ENCODE results near the gene VPS36.
"Not testable (repeated sequence)": the region's sequence is repeated elsewhere in the genome, so short reads cannot be mapped to it uniquely, and the experiment has no call there.

VPS36 gene, protein sequence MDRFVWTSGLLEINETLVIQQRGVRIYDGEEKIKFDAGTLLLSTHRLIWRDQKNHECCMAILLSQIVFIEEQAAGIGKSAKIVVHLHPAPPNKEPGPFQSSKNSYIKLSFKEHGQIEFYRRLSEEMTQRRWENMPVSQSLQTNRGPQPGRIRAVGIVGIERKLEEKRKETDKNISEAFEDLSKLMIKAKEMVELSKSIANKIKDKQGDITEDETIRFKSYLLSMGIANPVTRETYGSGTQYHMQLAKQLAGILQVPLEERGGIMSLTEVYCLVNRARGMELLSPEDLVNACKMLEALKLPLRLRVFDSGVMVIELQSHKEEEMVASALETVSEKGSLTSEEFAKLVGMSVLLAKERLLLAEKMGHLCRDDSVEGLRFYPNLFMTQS

DNA sequence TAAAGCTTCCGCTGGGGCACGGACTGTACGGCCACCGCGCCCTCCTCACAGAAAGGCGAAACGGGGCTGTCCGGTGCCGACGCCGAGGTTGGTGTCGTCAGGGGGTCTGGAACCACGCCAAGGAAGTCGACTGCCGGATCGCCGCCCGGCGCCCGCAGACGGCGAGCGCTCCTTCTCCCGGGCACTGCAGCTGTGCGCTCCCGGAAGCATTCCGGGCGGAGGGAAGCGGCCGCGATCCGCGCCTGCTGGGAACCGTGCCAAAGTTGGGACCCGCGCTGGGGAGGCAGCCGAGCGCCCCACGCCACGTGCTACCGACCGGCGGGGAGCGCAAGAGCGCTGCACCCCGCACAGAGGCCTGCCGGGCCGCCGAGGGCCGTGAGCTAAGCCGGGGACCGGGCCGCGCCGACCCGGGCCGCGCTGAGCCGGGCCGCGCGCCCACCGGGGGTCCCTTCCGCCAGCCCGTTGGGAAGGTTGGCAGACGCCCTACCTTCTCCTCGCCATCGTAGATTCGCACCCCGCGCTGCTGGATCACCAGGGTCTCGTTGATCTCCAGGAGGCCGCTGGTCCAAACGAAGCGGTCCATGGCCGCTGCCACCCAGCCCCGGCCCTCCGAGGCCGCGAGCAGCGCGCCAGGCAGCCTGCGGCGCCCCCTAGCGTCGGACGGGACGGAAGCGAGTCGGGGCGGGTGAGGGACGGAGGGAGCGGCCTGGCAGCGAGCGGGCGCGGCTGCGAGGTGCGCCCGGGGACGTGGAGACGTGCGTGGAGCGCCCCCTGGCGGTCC is at the start of gene VPS36:
TSS of gene VPS36 (minus strand) at position 623 of the 781 bp plus-strand sequence. CDS start at position 583, 40 bp downstream.
- H3K27ac ChIP-seq: peak within 1 kb of the TSS; percentile 96
- TF ChIP-seq, protein P1, sequence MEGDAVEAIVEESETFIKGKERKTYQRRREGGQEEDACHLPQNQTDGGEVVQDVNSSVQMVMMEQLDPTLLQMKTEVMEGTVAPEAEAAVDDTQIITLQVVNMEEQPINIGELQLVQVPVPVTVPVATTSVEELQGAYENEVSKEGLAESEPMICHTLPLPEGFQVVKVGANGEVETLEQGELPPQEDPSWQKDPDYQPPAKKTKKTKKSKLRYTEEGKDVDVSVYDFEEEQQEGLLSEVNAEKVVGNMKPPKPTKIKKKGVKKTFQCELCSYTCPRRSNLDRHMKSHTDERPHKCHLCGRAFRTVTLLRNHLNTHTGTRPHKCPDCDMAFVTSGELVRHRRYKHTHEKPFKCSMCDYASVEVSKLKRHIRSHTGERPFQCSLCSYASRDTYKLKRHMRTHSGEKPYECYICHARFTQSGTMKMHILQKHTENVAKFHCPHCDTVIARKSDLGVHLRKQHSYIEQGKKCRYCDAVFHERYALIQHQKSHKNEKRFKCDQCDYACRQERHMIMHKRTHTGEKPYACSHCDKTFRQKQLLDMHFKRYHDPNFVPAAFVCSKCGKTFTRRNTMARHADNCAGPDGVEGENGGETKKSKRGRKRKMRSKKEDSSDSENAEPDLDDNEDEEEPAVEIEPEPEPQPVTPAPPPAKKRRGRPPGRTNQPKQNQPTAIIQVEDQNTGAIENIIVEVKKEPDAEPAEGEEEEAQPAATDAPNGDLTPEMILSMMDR (conservative IDR thresholded peaks at IDR 0.05): peak; percentile 100

- H3K27ac ChIP-seq: not testable (repeated sequence)
Observed at GRCh38 chr13:52497979-52498378, 47.5 kb upstream of the VPS36 start.

GRCh38 chr13:52494241-52494640 is 43.8 kb upstream of the VPS36 start:
- H3K27ac ChIP-seq: not testable (repeated sequence)

DNA sequence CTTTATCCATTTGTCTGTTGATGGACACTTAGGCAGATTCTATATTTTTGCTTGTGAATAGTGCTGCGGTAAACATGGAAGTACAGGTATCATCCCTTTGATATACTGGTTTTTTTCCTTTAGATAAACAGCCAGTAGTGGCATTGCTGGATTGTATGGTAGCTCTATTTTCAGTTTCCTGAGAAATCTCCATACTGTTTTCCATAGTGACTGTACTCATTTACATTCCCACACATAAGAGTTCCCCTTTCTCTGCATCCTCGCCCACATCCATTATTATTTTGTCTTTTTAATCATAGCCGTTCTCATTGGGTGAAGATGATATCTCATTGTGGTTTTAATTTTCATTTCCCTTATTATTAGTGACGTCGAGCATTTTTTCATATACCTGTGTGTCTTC is 40.6 kb upstream of the VPS36 start:
- not testable (repeated sequence) for H3K27ac ChIP-seq

- H3K27ac ChIP-seq: not testable (repeated sequence)
Observed at GRCh38 chr13:52488763-52489162, 38.3 kb upstream of the VPS36 start.

DNA sequence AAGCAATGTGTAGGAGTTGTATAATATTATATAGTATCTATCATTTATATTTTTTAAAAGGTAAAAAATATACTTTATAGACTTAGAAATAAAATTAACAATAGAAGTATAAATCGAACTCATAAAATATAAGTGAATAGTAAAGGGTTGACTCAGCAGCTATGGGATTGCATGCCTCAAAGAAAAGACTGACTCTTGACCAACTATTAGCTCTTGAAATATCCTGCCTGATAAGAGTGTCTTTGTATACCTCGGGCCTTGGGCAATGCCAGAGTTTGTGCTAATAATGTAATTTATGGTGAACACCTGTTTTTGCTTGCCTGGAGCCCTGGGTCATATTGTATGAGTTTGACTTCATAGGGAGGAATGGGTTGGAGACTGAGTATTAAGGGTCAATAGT is 36.6 kb upstream of the VPS36 start:
- not testable (repeated sequence) for H3K27ac ChIP-seq

GRCh38 chr13:52480677-52481428 is 30.4 kb upstream of the VPS36 start:
- H3K27ac ChIP-seq: not testable (repeated sequence)

DNA sequence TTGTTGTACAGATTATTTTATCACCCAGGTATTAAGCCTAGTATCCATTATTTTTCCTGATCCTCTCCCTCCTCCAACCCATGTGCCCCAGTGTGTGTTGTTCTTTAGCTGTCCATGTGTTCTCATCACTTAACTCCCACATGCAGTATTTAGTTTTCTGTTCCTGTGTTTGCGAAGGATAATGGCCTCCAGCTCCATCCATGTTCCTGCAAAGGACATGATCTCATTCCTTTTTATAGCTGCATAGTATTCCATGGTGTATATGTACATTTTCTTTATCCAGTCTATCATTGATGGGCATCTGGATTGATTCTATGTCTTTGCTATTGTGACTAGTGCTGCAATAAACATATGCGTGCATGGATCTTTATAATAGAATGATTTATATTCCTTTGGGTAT is 18.1 kb upstream of the VPS36 start:
- H3K27ac ChIP-seq: not testable (repeated sequence)

DNA sequence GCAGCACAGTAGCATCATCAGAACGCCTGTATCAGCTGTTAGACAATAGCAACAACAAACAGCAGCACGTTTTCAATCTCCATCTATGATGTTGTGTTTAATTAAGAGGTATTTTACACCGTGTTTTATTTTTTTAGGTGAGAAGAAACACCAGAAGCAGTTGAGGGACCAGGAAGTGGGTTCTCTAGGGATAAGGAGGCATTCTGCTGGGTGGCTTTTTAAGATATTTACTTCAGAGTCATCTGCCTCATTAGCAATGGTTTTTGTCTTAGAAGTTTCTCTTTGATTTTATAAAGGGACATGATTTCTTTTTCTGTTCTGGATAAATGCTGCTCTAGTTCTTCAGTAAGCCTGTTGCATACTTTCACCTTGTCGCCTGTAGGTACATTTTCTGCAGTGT is 13.1 kb upstream of the VPS36 start:
- no peak overlapping the region for H3K27ac ChIP-seq
- TF ChIP-seq, protein P1 (conservative IDR thresholded peaks at IDR 0.05): no peak

DNA sequence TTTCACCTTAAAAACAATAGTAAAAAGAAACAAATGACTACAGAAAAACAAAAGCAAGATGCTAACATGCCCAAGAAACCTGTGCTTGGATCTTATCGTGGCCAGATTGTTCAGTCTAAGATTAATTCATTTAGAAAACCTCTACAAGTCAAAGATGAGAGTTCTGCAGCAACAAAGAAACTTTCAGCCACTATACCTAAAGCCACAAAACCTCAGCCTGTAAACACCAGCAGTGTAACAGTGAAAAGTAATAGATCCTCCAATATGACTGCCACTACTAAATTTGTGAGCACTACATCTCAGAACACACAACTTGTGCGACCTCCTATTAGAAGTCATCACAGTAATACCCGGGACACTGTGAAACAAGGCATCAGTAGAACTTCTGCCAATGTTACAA is 10.8 kb upstream of the VPS36 start:
- H3K27ac ChIP-seq: no peak overlapping the region
- TF ChIP-seq, protein P1 (conservative IDR thresholded peaks at IDR 0.05): no peak

GRCh38 chr13:52459668-52460067 is 9.2 kb upstream of the VPS36 start:
- H3K27ac ChIP-seq: no peak overlapping the region
- TF ChIP-seq, protein P1 (conservative IDR thresholded peaks at IDR 0.05): no peak

All from VCaP (cell line).